ENCODE results near the gene TEX101.
"Not testable (repeated sequence)": the region's sequence is repeated elsewhere in the genome, so short reads cannot be mapped to it uniquely, and the experiment has no call there.

Gene TEX101

GRCh38 chr19:43439032-43439708 is 24.5 kb downstream of the TEX101 start:
- H3K4ac ChIP-seq (ENCODE audit: low read length) = no peak overlapping the region
- H3K4me1 ChIP-seq (ENCODE audit: control insufficient read depth in 2 of 2, insufficient read depth in 1 of 2, low read depth in 1 of 2, low read length in 2 of 2) = no peaks in the 10 kb centered on the region
- no peak overlapping the region for H3K9ac ChIP-seq (ENCODE audit: low read depth, low read length, poor library complexity)
- H2AFZ ChIP-seq (ENCODE audit: low read length) = no peak overlapping the region
- DNase-seq (ENCODE audit: low spot score) = no peak
- H3K4me3 ChIP-seq (ENCODE audit: low read length in 2 of 2) = no peak overlapping the region
- no peak overlapping the region for H2AK5ac ChIP-seq (ENCODE audit: low read depth, low read length)
- no peak overlapping the region for H3K4me2 ChIP-seq (ENCODE audit: insufficient read depth, low read length, poor library complexity, severe bottlenecking)
- H2BK5ac ChIP-seq (ENCODE audit: low read length) = no peak overlapping the region
- no peak overlapping the region for H3K14ac ChIP-seq (ENCODE audit: low read length)
- no peak overlapping the region for H2BK120ac ChIP-seq (ENCODE audit: low read depth, low read length)
- H3K9me3 ChIP-seq (replicated peaks in 1 of 2; ENCODE audit: control insufficient read depth in 2 of 2, insufficient read depth in 1 of 2, low read depth in 1 of 2, low read length in 2 of 2) = no peaks in the 10 kb centered on the region
- WGBS, 2 donors (ENCODE audit: extremely low coverage in 2 of 2, insufficient read length in 2 of 2, insufficient replicate concordance in 1 of 2) = no CpG with 5 or more reads among the region's 14 CpGs
- no peak overlapping the region for H2BK15ac ChIP-seq (ENCODE audit: low read length)
- no peak overlapping the region for H3K23ac ChIP-seq (ENCODE audit: low read depth, low read length, poor library complexity)
- no peak overlapping the region for H4K91ac ChIP-seq (ENCODE audit: low read depth, low read length, poor library complexity)
- H3K27ac ChIP-seq (replicated peaks; ENCODE audit: low read length) = no peak overlapping the region
- no peak overlapping the region for H4K8ac ChIP-seq (ENCODE audit: low read depth, low read length)
- H3K79me1 ChIP-seq (ENCODE audit: low read depth, low read length) = no peaks in the 10 kb centered on the region
- no peaks in the 10 kb centered on the region for H3K36me3 ChIP-seq (replicated peaks in 1 of 2; ENCODE audit: control insufficient read depth in 2 of 2, insufficient read depth in 2 of 2, low read length in 2 of 2)
- no peak overlapping the region for H2BK12ac ChIP-seq (ENCODE audit: low read length)
- H3K27me3 ChIP-seq (ENCODE audit: control insufficient read depth in 3 of 3, insufficient read depth in 3 of 3, low read depth in 1 of 3, low read length in 3 of 3) = no peaks in the 10 kb centered on the region
- no peak overlapping the region for H3K18ac ChIP-seq (ENCODE audit: low read length)

- Histone ChIP-seq H2AFZ (ENCODE audit: low read length) (no peak overlapping the region), H3K27ac (replicated peaks; ENCODE audit: low read length) (no peak overlapping the region), H3K4me3 (ENCODE audit: low read length in 2 of 2) (no peak overlapping the region), H3K23ac (ENCODE audit: low read depth, low read length, poor library complexity) (no peak overlapping the region), H3K27me3 (ENCODE audit: control insufficient read depth in 3 of 3, insufficient read depth in 3 of 3, low read depth in 1 of 3, low read length in 3 of 3) (no peaks in the 10 kb centered on the region), H3K4me2 (ENCODE audit: insufficient read depth, low read length, poor library complexity, severe bottlenecking) (no peak overlapping the region), H2BK12ac (ENCODE audit: low read length) (no peak overlapping the region), H3K18ac (ENCODE audit: low read length) (no peak overlapping the region), H2BK15ac (ENCODE audit: low read length) (no peak overlapping the region), H3K4me1 (ENCODE audit: control insufficient read depth in 2 of 2, insufficient read depth in 1 of 2, low read depth in 1 of 2, low read length in 2 of 2) (no peaks in the 10 kb centered on the region), H3K4ac (ENCODE audit: low read length) (no peak overlapping the region), H4K8ac (ENCODE audit: low read depth, low read length) (no peak overlapping the region), H3K79me1 (ENCODE audit: low read depth, low read length) (no peaks in the 10 kb centered on the region), H3K36me3 (replicated peaks in 1 of 2; ENCODE audit: control insufficient read depth in 2 of 2, insufficient read depth in 2 of 2, low read length in 2 of 2) (no peaks in the 10 kb centered on the region), H2BK120ac (ENCODE audit: low read depth, low read length) (no peak overlapping the region), H3K14ac (ENCODE audit: low read length) (no peak overlapping the region), H2BK5ac (ENCODE audit: low read length) (no peak overlapping the region), H3K9ac (ENCODE audit: low read depth, low read length, poor library complexity) (no peak overlapping the region), H3K9me3 (replicated peaks in 1 of 2; ENCODE audit: control insufficient read depth in 2 of 2, insufficient read depth in 1 of 2, low read depth in 1 of 2, low read length in 2 of 2) (no peaks in the 10 kb centered on the region), H2AK5ac (ENCODE audit: low read depth, low read length) (no peak overlapping the region), H4K91ac (ENCODE audit: low read depth, low read length, poor library complexity) (no peak overlapping the region)
- DNase-seq (ENCODE audit: low spot score) = no peak
Measured at GRCh38 chr19:43439709-43440063, 25.0 kb downstream of the TEX101 start.

- Histone ChIP-seq H3K14ac (ENCODE audit: low read length) (no peak overlapping the region), H2BK15ac (ENCODE audit: low read length) (no peak overlapping the region), H3K4me1 (ENCODE audit: control insufficient read depth in 2 of 2, insufficient read depth in 1 of 2, low read depth in 1 of 2, low read length in 2 of 2) (no peaks in the 10 kb centered on the region), H3K79me1 (ENCODE audit: low read depth, low read length) (peaks cover 2% of the 10 kb centered on the region), H2AK5ac (ENCODE audit: low read depth, low read length) (no peak overlapping the region), H3K27ac (replicated peaks; ENCODE audit: low read length) (no peak overlapping the region), H3K23ac (ENCODE audit: low read depth, low read length, poor library complexity) (no peak overlapping the region), H3K18ac (ENCODE audit: low read length) (no peak overlapping the region), H3K4ac (ENCODE audit: low read length) (no peak overlapping the region), H3K4me2 (ENCODE audit: insufficient read depth, low read length, poor library complexity, severe bottlenecking) (no peak overlapping the region), H2BK12ac (ENCODE audit: low read length) (no peak overlapping the region), H4K8ac (ENCODE audit: low read depth, low read length) (no peak overlapping the region), H3K9me3 (replicated peaks in 1 of 2; ENCODE audit: control insufficient read depth in 2 of 2, insufficient read depth in 1 of 2, low read depth in 1 of 2, low read length in 2 of 2) (no peaks in the 10 kb centered on the region), H3K9ac (ENCODE audit: low read depth, low read length, poor library complexity) (no peak overlapping the region), H2AFZ (ENCODE audit: low read length) (no peak overlapping the region), H3K27me3 (ENCODE audit: control insufficient read depth in 3 of 3, insufficient read depth in 3 of 3, low read depth in 1 of 3, low read length in 3 of 3) (no peaks in the 10 kb centered on the region), H2BK5ac (ENCODE audit: low read length) (no peak overlapping the region), H3K36me3 (replicated peaks in 1 of 2; ENCODE audit: control insufficient read depth in 2 of 2, insufficient read depth in 2 of 2, low read length in 2 of 2) (no peaks in the 10 kb centered on the region), H4K91ac (ENCODE audit: low read depth, low read length, poor library complexity) (no peak overlapping the region), H2BK120ac (ENCODE audit: low read depth, low read length) (no peak overlapping the region), H3K4me3 (ENCODE audit: low read length in 2 of 2) (no peak overlapping the region)
- no peak for DNase-seq (ENCODE audit: low spot score)
- WGBS, 2 donors (ENCODE audit: extremely low coverage in 2 of 2, insufficient read length in 2 of 2, insufficient replicate concordance in 1 of 2) = no CpG with 5 or more reads among the region's 3 CpGs
Measured at GRCh38 chr19:43441716-43442115, 27.0 kb downstream of the TEX101 start.

GRCh38 chr19:43444091-43444490 is 29.4 kb downstream of the TEX101 start:
- H3K36me3 ChIP-seq (replicated peaks in 1 of 2; ENCODE audit: control insufficient read depth in 2 of 2, insufficient read depth in 2 of 2, low read length in 2 of 2); H2BK5ac ChIP-seq (ENCODE audit: low read length); H2AFZ ChIP-seq (ENCODE audit: low read length); H3K4me1 ChIP-seq (ENCODE audit: control insufficient read depth in 2 of 2, insufficient read depth in 1 of 2, low read depth in 1 of 2, low read length in 2 of 2); H3K14ac ChIP-seq (ENCODE audit: low read length); H3K27ac ChIP-seq (replicated peaks; ENCODE audit: low read length); H3K18ac ChIP-seq (ENCODE audit: low read length); H3K79me1 ChIP-seq (ENCODE audit: low read depth, low read length); H4K8ac ChIP-seq (ENCODE audit: low read depth, low read length); H2AK5ac ChIP-seq (ENCODE audit: low read depth, low read length); H3K9ac ChIP-seq (ENCODE audit: low read depth, low read length, poor library complexity); DNase-seq (ENCODE audit: low spot score); H3K4me3 ChIP-seq (ENCODE audit: low read length in 2 of 2); H3K9me3 ChIP-seq (replicated peaks in 1 of 2; ENCODE audit: control insufficient read depth in 2 of 2, insufficient read depth in 1 of 2, low read depth in 1 of 2, low read length in 2 of 2); H2BK15ac ChIP-seq (ENCODE audit: low read length); H3K4ac ChIP-seq (ENCODE audit: low read length); H3K4me2 ChIP-seq (ENCODE audit: insufficient read depth, low read length, poor library complexity, severe bottlenecking); H2BK120ac ChIP-seq (ENCODE audit: low read depth, low read length); H3K23ac ChIP-seq (ENCODE audit: low read depth, low read length, poor library complexity); H4K91ac ChIP-seq (ENCODE audit: low read depth, low read length, poor library complexity); H2BK12ac ChIP-seq (ENCODE audit: low read length); H3K27me3 ChIP-seq (ENCODE audit: control insufficient read depth in 3 of 3, insufficient read depth in 3 of 3, low read depth in 1 of 3, low read length in 3 of 3): not testable (repeated sequence)
- no CpG with 5 or more reads among the region's 9 CpGs for WGBS, 2 donors (ENCODE audit: extremely low coverage in 2 of 2, insufficient read length in 2 of 2, insufficient replicate concordance in 1 of 2)

Measured in neuronal stem cell (in vitro differentiated cells).